H1 (cell line): ENCODE results near the gene GNB5. TPM values are rescaled to one million over a fixed set of nuclear protein-coding genes. Genes with fewer than 3 reads are reported as not detected.

Experiments used
- CTCF ChIA-PET: fragments of 300-600 bp; sonication (Branson Sonifier 250); formaldehyde crosslinking; loops from one replicate; lab custom pipeline; 2021; ENCODE audit not compliant: partially characterized antibody; lab: Charles Lee
- POLR2A ChIA-PET: fragments of 300-600 bp; sonication (Branson Sonifier 250); formaldehyde crosslinking; loops from one replicate; lab custom pipeline; 2021; ENCODE audit warnings: inconsistent platforms; ENCODE audit not compliant: partially characterized antibody; lab: Charles Lee
- DNase-seq, 2 experiments: peaks; one replicate each; pipeline versions ENCODE4 v3.0.0 to v3.0.0-alpha.2; 2010 to 2022; ENCODE audit warnings: low spot score in 2 of 2, low read depth in 1 of 2, mixed read lengths in 1 of 2
- FAIRE-seq: peaks from 2 replicates; lab custom pipeline; 2011; peaks lifted over from hg19 to GRCh38; lab: Jason Lieb, UNC
- H2AFZ ChIP-seq: 2 replicates; pipeline ENCODE4 v1.8.1; 2012; ENCODE audit warnings: low read length, inconsistent platforms
- H2AK5ac ChIP-seq: 2 replicates; pipeline ENCODE4 v1.6.1; 2013; ENCODE audit warnings: low read depth, low read length
- H2BK120ac ChIP-seq: replicated peaks from 2 replicates; pipeline ENCODE3; 2013; ENCODE audit warnings: low read depth, low read length, inconsistent platforms
- H2BK12ac ChIP-seq: 2 replicates; pipeline ENCODE4 v1.6.1; 2013; ENCODE audit warnings: low read depth, low read length
- H2BK15ac ChIP-seq: 2 replicates; pipeline ENCODE4 v1.6.1; 2013; ENCODE audit warnings: low read length
- H2BK20ac ChIP-seq: 2 replicates; pipeline ENCODE4 v1.6.1; 2013; ENCODE audit warnings: low read length
- H2BK5ac ChIP-seq: 2 replicates; pipeline ENCODE4 v1.6.1; 2013; ENCODE audit warnings: low read depth, low read length
- H3K14ac ChIP-seq: 2 replicates; pipeline ENCODE4 v1.6.1; 2013; ENCODE audit warnings: inconsistent platforms; ENCODE audit not compliant: insufficient read length
- H3K18ac ChIP-seq: 2 replicates; pipeline ENCODE4 v1.6.1; 2013; ENCODE audit warnings: low read length; ENCODE audit errors: extremely low read depth
- H3K23ac ChIP-seq: 2 replicates; pipeline ENCODE4 v1.6.1; 2013; ENCODE audit warnings: inconsistent platforms; ENCODE audit not compliant: insufficient read length
- H3K23me2 ChIP-seq: 2 replicates; pipeline ENCODE4 v1.6.1; 2013; ENCODE audit warnings: low read depth, low read length
- H3K27ac ChIP-seq: 2 replicates; pipeline ENCODE4 v1.6.1; 2011; ENCODE audit warnings: low read depth, low read length, inconsistent platforms
- H3K27me3 ChIP-seq, 4 experiments: replicated peaks in 1 of 4; 1 replicate in 1 of 4; 2 replicates in 3 of 4; pipeline versions ENCODE4 v1.6.1 to v1.8.1; 2011 to 2013; ENCODE audit warnings: low read length in 3 of 4, mild to moderate bottlenecking in 3 of 4, inconsistent platforms in 2 of 4, mixed read lengths in 2 of 4, moderate library complexity in 1 of 4; ENCODE audit not compliant: control insufficient read depth in 3 of 4, insufficient read depth in 3 of 4; ENCODE audit errors: extremely low read depth in 1 of 4
- H3K36me3 ChIP-seq, 4 experiments: 2 replicates each; pipeline versions ENCODE4 v1.6.1 to v1.8.1; 2011 to 2013; ENCODE audit warnings: mild to moderate bottlenecking in 4 of 4, low read length in 3 of 4, moderate library complexity in 2 of 4, control low read depth in 1 of 4, inconsistent platforms in 1 of 4; ENCODE audit not compliant: insufficient read depth in 4 of 4, control insufficient read depth in 2 of 4
- H3K4ac ChIP-seq: replicated peaks from 2 replicates; pipeline ENCODE3; 2013; ENCODE audit warnings: low read length, low read depth, mixed read lengths, inconsistent platforms; ENCODE audit not compliant: insufficient read length
- H3K4me1 ChIP-seq, 4 experiments: replicated peaks in 1 of 4; 1 replicate in 1 of 4; 2 replicates in 3 of 4; pipeline versions ENCODE4 v1.6.1 to v1.8.1; 2011 to 2013; ENCODE audit warnings: low read length in 3 of 4, inconsistent platforms in 2 of 4, mixed read lengths in 1 of 4; ENCODE audit not compliant: insufficient read depth in 4 of 4, control insufficient read depth in 3 of 4
- H3K4me2 ChIP-seq, 2 experiments: 2 replicates each; pipeline versions ENCODE4 v1.6.1 to v1.8.1; 2011 to 2013; ENCODE audit warnings: low read depth in 2 of 2, low read length in 2 of 2, control low read depth in 1 of 2, inconsistent platforms in 1 of 2, mild to moderate bottlenecking in 1 of 2; ENCODE audit not compliant: insufficient read depth in 1 of 2
- H3K4me3 ChIP-seq, 4 experiments: fragments of 200-600, 300-600 bp in 1 of 4; sonication (generic), shearing (Covaris generic), sonication (Bioruptor Twin) in 1 of 4; 2 replicates each; pipeline versions ENCODE4 v1.5.1 to v1.8.1; 2011 to 2016; ENCODE audit warnings: low read length in 4 of 4, low read depth in 3 of 4, control low read depth in 2 of 4, inconsistent platforms in 2 of 4, mild to moderate bottlenecking in 2 of 4, mixed read lengths in 1 of 4, moderate library complexity in 1 of 4; ENCODE audit not compliant: insufficient read depth in 2 of 4; ENCODE audit errors: extremely low read depth in 1 of 4
- H3K56ac ChIP-seq: replicated peaks from 2 replicates; pipeline ENCODE3; 2013; ENCODE audit warnings: low read depth, mild to moderate bottlenecking, mixed read lengths, low read length, inconsistent platforms; ENCODE audit not compliant: insufficient read length
- H3K79me1 ChIP-seq: 2 replicates; pipeline ENCODE4 v1.6.1; 2013; ENCODE audit warnings: low read depth, low read length, control low read depth
- H3K79me2 ChIP-seq, 2 experiments: 2 replicates each; pipeline versions ENCODE4 v1.6.1 to v1.8.1; 2012 to 2013; ENCODE audit warnings: low read length in 2 of 2, mild to moderate bottlenecking in 2 of 2, inconsistent platforms in 1 of 2; ENCODE audit not compliant: insufficient read depth in 2 of 2, control insufficient read depth in 1 of 2
- H3K9ac ChIP-seq, 4 experiments: replicated peaks in 1 of 4; 1 replicate in 1 of 4; 2 replicates in 3 of 4; pipeline versions ENCODE4 v1.6.1 to v1.8.1; 2011 to 2013; ENCODE audit warnings: low read depth in 3 of 4, low read length in 3 of 4, control low read depth in 2 of 4, mild to moderate bottlenecking in 2 of 4, moderate library complexity in 2 of 4, inconsistent platforms in 1 of 4; ENCODE audit errors: extremely low read depth in 1 of 4
- H3K9me3 ChIP-seq, 2 experiments: 2 replicates each; pipeline versions ENCODE4 v1.6.1 to v1.8.1; 2012 to 2013; ENCODE audit warnings: mild to moderate bottlenecking in 2 of 2, moderate library complexity in 2 of 2, control low read depth in 1 of 2, inconsistent platforms in 1 of 2, low read depth in 1 of 2, low read length in 1 of 2, mixed read lengths in 1 of 2; ENCODE audit not compliant: insufficient read depth in 2 of 2
- H4K20me1 ChIP-seq, 2 experiments: replicated peaks in 1 of 2; 2 replicates each; pipeline versions ENCODE3 to v1.8.1; 2011 to 2013; ENCODE audit warnings: inconsistent platforms in 2 of 2, low read length in 2 of 2, mild to moderate bottlenecking in 1 of 2; ENCODE audit not compliant: insufficient read depth in 2 of 2, control insufficient read depth in 1 of 2
- H4K5ac ChIP-seq: 2 replicates; pipeline ENCODE4 v1.6.1; 2013; ENCODE audit warnings: low read length, low read depth, mixed read lengths, inconsistent platforms; ENCODE audit not compliant: insufficient read length
- H4K8ac ChIP-seq: 2 replicates; pipeline ENCODE4 v1.8.0; 2013; ENCODE audit warnings: mild to moderate bottlenecking, moderate library complexity, low read length, inconsistent platforms; ENCODE audit not compliant: insufficient read depth; ENCODE audit errors: extremely low read depth
- H4K91ac ChIP-seq: replicated peaks from 2 replicates; pipeline ENCODE3; 2013; ENCODE audit warnings: low read length, mixed read lengths, inconsistent platforms; ENCODE audit not compliant: insufficient read length
- CBX5 ChIP-seq: fragments of 300-800, 300-1000 bp; sonication (generic); IDR thresholded peaks from 2 replicates; pipeline ENCODE4 v1.7.1; 2016; ENCODE audit warnings: antibody characterized with exemption, low read length, low read depth
- CREB1 ChIP-seq: IDR thresholded peaks from 2 replicates; pipeline ENCODE4 v1.6.1; 2012; ENCODE audit warnings: inconsistent platforms
- CTCF ChIP-seq, 3 experiments: IDR thresholded peaks; 1 replicate in 2 of 3; 2 replicates in 1 of 3; pipeline versions ENCODE4 v1.5.1 to v1.6.1; 2011; ENCODE audit warnings: low read length in 3 of 3, mild to moderate bottlenecking in 3 of 3, inconsistent platforms in 2 of 3, low read depth in 1 of 3, moderate library complexity in 1 of 3; ENCODE audit not compliant: insufficient read depth in 1 of 3; ENCODE audit errors: control extremely low read depth in 1 of 3
- POLR2AphosphoS5 ChIP-seq: IDR thresholded peaks from 2 replicates; pipeline ENCODE4 v1.6.1; 2011; ENCODE audit warnings: low read depth, low read length
- WGBS, 2 experiments: shearing (Covaris generic) in 1 of 2; methylation state at CpG; one replicate each; pipeline versions ENCODE4 v1.1.6 to v1.1.7; 2013 to 2015; ENCODE audit warnings: low lambda C conversion rate in 2 of 2, mixed read lengths in 2 of 2, inconsistent platforms in 1 of 2, low coverage in 1 of 2, missing lambda C conversion rate in 1 of 2; ENCODE audit not compliant: insufficient replicate concordance in 2 of 2, insufficient coverage in 1 of 2, insufficient read length in 1 of 2; ENCODE audit errors: extremely low coverage in 1 of 2, missing lambda C conversion rate in 1 of 2; 5-methylcytosine and 5-hydroxymethylcytosine counted together
- polyA plus RNA-seq, 7 experiments: library from polyadenylated mRNA; depleted of rRNA in 3 of 7; stranded (reverse) in 5 of 7; unstranded in 2 of 7; fragments of >200 nt in 5 of 7; fragments of 200-250 nt in 2 of 7; gene quantifications; 1 replicate in 5 of 7; 2 replicates in 1 of 7; 4 replicates in 1 of 7; pipeline versions ENCODE4 v1.2.1 to v1.2.3, GENCODE V29; 2011 to 2013; ENCODE audit warnings: missing spikeins in 2 of 7, mixed read lengths in 2 of 7
- total RNA-seq: library from RNA; stranded (reverse); fragmentation: NEBNext Ultra II Directional; extraction: Animal tissue kit (Norgen Biotek cat#: 25700); gene quantifications from 2 replicates; pipeline ENCODE4 v1.2.1, GENCODE V29; 2021

GNB5 gene
- total and polyA plus RNA-seq, 2 of the 8 experiments (the other 6 are each of a cell fraction or from before 2014, with no cell fraction given) = 21.7 to 42.5 TPM

GRCh38 chr15:52144656-52145178, 46.5 kb downstream of the GNB5 start:
- no peak overlapping the region for H3K9ac ChIP-seq
- DNase-seq = no peak
- H2BK5ac ChIP-seq = no peak overlapping the region
- no peaks in the 10 kb centered on the region for H3K23me2 ChIP-seq
- no peak overlapping the region for H3K4me2 ChIP-seq
- H3K4me1 ChIP-seq = peaks cover 0 to under 1% (median 0%) of the 10 kb centered on the region in 4 experiments; a peak in 3 of 7 replicates
- H3K23ac ChIP-seq = no peak overlapping the region
- no peak overlapping the region for H3K4me3 ChIP-seq
- no peak overlapping the region for H3K4ac ChIP-seq
- H3K27me3 ChIP-seq = no peaks in the 10 kb centered on the region
- no peak overlapping the region for H2BK15ac ChIP-seq
- no peak overlapping the region for H4K8ac ChIP-seq
- no peak for FAIRE-seq
- no peak overlapping the region for H3K27ac ChIP-seq
- CTCF ChIA-PET = interaction anchor here (0.7 to 9.5 kb wide), 2 partner anchors 19 to 39 kb away, joined by 4 to 41 read pairs; no protein-coding TSS in a partner anchor
- no peak overlapping the region for H4K5ac ChIP-seq
- H3K36me3 ChIP-seq = peaks cover 3 to 24% (median 15%) of the 10 kb centered on the region in 4 experiments; a peak in 6 of 8 replicates
- no peak overlapping the region for H2BK120ac ChIP-seq
- no peak overlapping the region for H4K91ac ChIP-seq
- H3K79me1 ChIP-seq = no peaks in the 10 kb centered on the region
- H4K20me1 ChIP-seq = no peaks in the 10 kb centered on the region
- H3K18ac ChIP-seq = no peak overlapping the region
- TF ChIP-seq CREB1 = no peak
- TF ChIP-seq CTCF (IDR thresholded peaks at IDR 0.05; ENCODE audit: control extremely low read depth in 1 of 3, insufficient read depth in 1 of 3, low read depth in 1 of 3, low read length in 3 of 3) = no peak
- no peak for TF ChIP-seq CBX5
- no peak for TF ChIP-seq POLR2AphosphoS5
- H2BK12ac ChIP-seq = no peak overlapping the region
- H3K79me2 ChIP-seq = no peaks in the 10 kb centered on the region
- H2AK5ac ChIP-seq = no peak overlapping the region
- WGBS, 2 experiments = 93% methylated on average over 7 of the region's 7 CpGs; no CpG with 5 or more reads in 1 of the 2 experiments
- no peaks in the 10 kb centered on the region for H3K9me3 ChIP-seq
- H3K14ac ChIP-seq = no peak overlapping the region
- POLR2A ChIA-PET = no interaction called here
- H3K56ac ChIP-seq = no peak overlapping the region
- H2BK20ac ChIP-seq = no peak overlapping the region
- H2AFZ ChIP-seq = no peak overlapping the region
